Activated T-cell treated with anti-CD3 and anti-CD28 coated beads for 4 hours (primary cell): Measurements from ENCODE around the gene DOCK11.
"Not testable (repeated sequence)": the region's sequence is repeated elsewhere in the genome, so short reads cannot be mapped to it uniquely, and the experiment has no call there.

ENCODE experiments used
- DNase-seq: peaks from one replicate; pipeline ENCODE4 v3.0.0-alpha.2; 2020

Gene DOCK11

DNA sequence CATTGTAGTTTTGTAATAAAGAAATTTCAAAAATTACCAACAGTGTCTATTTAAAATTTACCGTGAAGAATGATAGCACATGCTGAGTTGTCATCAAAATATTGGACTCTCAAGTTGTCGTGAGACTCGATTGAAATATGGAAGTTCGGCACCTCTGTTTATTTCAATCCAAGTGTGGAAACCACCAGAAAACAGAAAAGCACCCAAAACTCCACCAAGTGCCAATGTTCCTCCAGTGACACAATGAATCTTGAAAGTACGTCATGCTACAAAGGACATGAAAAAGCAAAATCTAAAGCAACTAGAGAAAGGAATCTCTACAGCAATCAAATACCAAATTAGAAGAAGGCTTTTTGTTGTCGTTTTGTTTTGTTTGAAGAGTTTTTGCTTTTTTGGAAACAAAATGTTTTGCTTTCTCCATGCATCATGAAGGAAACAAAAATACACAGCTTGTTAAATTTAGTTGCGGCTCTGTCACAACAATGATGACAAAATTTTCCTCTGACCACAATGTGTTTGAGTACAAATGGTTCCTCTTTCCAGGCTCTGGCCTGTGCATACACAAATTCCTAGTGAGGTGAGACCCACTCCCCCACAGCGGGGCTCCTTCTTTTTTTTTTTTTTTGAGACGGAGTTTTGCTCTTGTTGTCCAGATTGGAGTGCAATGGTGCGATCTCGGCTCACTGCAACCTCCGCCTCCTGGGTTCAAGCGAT, 222.2 kb downstream of the DOCK11 start:
- no peak for DNase-seq

DNA sequence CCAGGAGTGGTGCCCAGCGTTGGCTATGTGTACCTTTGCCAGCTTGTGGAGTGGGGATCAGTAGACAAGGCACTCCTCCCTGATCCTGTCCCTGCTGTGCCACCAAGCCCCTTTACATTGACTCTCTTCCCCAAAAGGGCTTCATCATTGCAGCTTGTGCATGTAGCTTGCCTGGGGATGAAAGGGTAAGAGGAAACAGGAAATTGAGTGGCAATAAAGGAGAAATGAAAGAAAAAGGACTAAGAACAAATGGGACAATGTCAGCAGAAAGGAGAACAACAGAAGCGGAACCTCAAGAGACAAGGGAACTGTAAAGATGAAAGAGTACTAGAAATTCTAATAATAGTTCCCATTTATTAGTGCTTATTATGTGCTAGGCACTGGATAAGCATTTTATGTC, 223.1 kb downstream of the DOCK11 start:
- no peak for DNase-seq

DNA sequence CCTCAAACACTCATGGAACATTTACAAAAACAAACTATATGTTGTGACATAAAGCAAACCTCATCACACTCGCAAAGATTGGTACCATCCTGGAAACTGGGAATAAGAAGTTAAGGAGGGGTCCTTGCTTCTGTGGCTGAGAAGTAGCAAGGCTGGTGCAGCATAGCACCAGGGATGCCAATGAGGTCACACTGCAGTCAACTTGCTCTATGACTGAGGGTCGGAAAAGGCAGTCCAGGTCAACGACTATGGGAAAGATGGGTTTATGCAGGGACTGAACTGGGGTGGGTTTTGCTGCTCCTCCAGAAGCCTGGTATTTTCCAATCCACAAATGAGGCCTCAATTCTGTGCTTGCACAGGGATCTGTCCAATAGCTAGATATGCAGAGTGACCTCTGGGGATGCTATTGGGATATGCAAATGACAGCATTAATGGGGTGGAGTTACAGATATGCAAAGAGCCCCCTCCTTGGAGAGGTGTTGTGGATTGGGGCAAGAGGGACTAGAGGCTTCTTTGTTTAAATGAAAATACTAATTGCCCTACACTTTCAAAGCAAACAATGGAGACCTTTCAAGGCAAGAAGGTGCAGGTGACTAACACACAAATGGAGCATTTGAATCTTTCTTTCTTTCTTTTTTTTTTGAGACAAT, 224.6 kb downstream of the DOCK11 start:
- DNase-seq = no peak

DNA sequence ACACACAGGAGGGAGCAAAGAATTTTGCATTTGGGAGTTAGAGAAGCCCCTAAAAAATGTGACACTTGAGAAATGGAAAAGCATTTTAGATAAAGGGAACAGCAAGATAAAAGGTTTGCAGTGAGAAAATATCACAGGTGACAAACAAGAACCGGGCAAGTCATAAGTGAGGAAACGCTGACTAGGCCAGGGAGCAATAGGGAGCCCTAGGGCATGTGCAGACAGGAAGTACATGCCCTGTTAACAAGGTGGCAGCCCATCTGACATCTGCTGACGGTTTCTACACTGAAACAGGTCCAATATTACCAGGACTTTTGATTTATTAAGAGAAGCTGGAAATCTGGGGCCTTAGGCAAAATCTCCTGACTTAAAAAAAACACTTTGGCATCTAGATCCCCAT, 227.8 kb downstream of the DOCK11 start:
- DNase-seq = no peak

DNA sequence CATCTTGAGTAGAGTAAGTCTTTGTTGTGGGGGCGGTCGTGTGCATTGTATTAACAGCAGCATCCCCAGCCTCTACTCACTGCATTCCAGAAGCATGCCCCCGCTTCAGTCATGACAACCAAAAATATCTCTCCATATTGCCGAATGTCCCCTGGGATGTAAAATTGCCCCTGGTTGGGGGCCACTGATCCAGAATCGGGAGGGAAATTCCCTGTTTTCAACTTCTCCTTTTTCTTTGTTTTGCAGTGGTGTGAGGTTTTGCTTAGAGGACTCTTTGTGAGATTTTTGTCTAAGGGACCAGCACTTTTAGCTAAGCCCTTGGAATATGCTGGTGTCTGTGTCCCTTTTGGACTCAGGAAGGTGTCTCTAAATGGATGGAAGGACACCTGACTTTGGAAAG, 228.8 kb downstream of the DOCK11 start:
- DNase-seq = no peak

DNA sequence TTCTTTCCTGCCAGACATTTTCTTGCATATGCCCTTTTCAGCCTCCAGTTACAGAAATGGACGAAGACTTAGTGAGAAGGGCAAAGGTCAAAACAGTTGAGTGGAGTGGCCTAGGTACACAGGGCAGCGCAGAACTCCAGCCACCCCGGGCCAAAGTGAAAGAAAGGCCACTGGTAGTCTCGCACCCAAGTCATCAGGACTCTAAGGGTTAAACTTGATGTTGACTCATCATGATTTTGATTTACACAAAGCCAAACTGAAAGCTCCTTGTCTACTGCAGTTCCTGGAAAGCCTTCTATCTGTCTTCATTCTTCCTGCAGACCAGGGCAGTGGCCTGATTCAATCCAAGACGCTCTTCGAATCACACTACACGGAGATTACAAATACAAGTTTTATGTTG, 229.2 kb downstream of the DOCK11 start:
- no peak for DNase-seq

DNA sequence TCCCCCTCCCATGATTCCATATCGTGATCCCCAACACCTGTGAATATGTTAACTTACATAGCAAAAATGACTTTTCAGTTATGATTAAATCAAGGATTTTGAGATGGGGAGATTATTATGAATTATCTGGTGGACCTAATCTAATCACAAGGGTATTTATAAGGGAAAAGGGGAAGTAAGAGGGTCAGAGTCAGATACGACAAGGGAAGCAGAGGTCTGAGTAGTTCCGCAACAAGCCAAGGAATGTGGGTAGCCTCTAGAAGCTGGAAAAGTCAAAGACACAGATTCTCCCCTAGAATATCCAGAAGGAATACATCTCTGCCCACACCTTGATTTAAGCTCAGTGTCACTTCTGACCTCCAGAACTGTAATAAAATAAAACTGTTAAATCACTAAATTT, 230.8 kb downstream of the DOCK11 start:
- DNase-seq = no peak

DNA sequence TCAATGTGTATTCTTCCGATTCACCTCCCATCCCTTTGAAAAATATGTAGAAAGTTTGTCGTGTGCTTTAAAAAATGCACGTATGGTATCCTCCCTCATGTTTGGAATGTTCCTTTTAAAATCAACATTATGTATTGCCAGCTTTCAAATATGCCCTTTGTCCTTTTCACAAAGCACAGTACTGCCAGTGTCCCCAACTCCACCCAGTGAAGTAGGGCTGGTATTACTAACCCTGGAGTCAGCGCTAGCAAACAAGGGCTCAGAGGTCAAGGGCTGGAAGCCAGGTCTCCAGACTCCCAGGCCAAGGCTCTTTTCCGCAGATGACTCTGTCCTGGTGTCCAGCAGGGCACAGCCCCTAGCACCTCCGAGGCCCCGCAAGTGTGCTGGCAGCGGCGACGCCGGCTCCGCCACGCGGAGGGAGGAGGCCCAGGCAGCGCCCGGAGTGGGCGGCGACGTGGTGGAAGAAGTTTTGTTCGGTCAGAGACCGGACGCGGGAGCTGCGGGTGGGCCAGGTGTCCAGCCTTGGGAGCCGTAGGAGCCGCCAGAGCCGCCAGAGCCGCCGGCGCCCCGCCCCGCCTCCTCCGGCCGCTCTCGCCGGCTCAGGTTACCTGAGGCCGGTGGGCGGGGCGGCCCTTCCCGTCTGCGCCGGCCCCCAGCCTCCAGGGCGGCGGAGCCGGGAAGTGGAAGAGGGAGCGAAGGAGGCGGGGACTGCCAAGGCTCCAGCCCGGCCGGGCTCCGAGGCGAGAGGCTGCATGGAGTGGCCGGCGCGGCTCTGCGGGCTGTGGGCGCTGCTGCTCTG, 231.5 kb downstream of the DOCK11 start, which contains the start of gene IL13RA1:
IL13RA1 (plus strand) TSS at position 720 of the 799 bp plus-strand sequence; CDS start at position 753, 33 bp downstream.
- no peak for DNase-seq

DNA sequence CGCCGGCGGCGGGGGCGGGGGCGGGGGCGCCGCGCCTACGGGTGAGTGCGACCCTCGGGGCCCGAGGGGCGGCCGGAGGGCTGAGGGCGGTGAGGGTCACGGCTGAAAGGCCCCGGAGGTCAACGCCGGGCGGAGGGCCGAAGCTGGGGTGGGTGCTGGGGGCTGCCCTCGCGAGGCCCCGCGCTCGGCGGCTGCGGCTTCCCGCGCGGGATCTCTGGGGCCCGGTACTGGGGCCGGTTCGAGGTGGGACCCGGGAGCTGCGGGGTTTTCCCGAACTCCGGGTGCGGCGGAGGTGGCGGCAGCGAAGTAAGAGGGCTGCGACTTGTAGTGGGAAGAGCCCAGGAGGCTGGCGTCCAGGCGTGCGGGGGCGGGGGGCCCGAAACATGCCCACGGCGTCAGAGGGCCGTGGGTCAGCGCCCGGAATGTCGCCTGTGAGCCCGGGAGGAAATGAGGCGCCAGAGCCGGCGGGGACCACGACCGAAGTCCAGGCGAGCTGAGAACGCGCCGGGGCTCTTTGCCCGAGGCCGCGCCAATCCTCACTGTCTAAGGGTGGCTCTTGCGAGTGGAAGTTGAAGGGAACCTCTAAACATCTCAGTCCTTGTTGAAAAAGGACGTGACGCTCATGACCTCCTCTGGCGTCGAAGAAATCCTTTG, 232.2 kb downstream of the DOCK11 start:
- no peak for DNase-seq

DNA sequence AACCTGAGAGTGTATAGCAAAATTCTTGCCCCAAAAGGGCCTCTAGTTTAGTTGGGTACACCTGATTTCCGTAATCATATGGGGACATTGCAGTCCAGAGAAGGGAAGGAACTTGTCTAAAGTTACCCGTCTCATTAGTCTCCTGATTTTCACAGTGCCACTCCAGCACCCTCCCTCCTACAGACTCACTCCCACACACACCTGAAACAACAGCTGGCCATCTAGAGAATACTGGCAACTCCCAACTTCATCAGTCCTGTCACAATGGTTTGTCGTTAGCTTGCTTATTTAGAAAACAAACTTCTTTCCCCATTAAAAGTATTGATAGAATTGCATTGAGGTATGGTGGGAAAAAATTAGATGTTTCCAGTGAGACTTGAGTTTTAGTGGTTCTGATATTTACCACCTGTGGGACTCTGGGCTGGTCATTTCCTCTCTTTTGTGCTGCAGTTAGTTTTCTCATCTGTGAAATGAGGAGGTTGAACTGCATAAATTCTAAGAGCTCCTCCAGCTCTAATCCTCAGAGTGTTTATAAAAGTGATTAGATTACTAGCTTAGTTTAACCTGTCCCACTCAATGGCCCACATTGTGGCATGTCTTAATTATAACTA, 233.5 kb downstream of the DOCK11 start:
- no peak for DNase-seq

DNA sequence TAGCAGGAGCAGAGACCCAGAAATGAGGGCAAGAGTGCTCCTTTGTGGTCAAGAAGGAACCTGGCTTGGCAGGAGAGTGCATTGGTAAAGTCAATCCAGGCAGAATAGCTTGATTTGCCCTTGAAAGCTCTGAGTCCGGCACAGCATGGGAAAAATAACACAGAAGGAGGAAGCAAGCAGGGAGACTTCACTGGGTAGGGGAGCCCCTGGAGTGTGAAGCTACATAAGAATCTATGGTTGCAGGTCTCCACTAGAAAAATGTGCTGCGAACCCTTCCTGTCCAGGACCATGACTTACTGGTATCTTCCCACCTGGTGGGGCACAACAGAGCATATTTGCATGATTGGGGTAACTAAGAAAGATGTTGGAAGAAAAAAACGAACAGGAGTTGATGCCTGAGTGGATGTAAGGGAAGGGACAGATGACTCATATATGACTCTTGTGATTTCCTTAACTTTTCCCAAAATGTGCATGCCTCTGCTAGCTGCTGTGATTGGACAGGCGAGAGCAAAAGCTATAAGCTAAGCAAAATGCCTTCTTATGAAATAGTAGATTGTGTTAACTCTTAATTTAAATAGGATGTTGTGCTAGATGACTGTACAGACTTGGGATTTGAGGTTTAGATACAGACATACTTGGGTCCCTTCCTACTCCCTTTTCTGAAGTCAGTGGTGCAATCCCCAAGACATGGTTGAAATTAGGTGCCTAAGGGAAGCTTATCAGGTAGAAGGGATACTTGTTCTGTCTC, 235.1 kb downstream of the DOCK11 start:
- DNase-seq = no peak

DNA sequence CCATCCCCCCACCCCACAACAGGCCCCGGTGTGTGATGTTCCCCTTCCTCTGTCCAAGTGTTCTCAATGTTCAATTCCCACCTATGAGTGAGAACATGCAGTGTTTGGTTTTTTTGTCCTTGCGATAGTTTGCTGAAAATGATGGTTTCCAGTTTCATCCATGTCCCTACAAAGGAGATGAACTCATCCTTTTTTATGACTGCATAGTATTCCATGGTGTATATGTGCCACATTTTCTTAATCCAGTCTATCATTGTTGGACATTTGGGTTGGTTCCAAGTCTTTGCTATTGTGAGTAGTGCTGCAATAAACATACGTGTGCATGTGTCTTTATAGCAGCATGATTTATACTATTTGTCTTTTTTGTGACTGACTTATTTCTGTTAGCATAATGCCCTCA, 236.9 kb downstream of the DOCK11 start:
- DNase-seq = not testable (repeated sequence)

DNA sequence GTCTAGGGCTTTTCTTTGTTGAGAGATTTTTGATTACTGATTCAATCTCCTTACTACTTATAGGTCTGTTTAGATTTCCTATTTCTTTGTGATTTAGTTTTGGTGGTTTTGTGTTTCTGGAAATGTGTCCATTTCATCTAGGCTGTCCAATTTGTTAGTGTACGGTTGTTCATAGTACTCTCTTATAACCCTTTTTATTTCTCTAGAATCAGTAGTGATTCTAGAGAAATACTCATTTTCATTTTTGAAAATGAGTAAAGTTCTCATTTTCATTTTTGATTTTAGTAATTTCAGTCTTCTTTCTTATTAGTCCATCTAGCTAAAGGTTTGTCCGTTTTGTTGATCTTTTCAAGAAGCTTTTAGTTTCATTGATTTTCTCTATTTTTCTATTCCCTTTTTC, 239.3 kb downstream of the DOCK11 start:
- DNase-seq = no peak
